D721Med (cell line): ENCODE measurements around the gene DUSP12.

Experiments
- DNase-seq: peaks from one replicate; pipeline ENCODE4 v3.0.0; 2011; ENCODE audit warnings: low spot score; ENCODE audit not compliant: insufficient read length
- FAIRE-seq: peaks from 2 replicates; lab custom pipeline; 2011; peaks lifted over from hg19 to GRCh38; lab: Jason Lieb, UNC
- CTCF ChIP-seq: IDR thresholded peaks from 2 replicates; pipeline ENCODE4 v1.5.1; 2012; ENCODE audit warnings: mild to moderate bottlenecking, control low read depth; ENCODE audit not compliant: insufficient read depth; ENCODE audit errors: missing control alignments

Gene DUSP12

GRCh38 chr1:161728376-161729226 lies 21.0 kb upstream of the DUSP12 start:
- FAIRE-seq (no peak), DNase-seq (no peak)
- TF ChIP-seq CTCF, result no peak

- no peak for DNase-seq
- FAIRE-seq, result no peak
- no peak for TF ChIP-seq CTCF
Observed at GRCh38 chr1:161730050-161730564, 19.5 kb upstream of the DUSP12 start.

GRCh38 chr1:161731241-161731640 lies 18.3 kb upstream of the DUSP12 start:
- DNase-seq (no peak), FAIRE-seq (no peak)
- no peak for TF ChIP-seq CTCF

- DNase-seq (no peak), FAIRE-seq (no peak)
- no peak for TF ChIP-seq CTCF
Observed at GRCh38 chr1:161731981-161732718, 17.4 kb upstream of the DUSP12 start.

GRCh38 chr1:161733526-161733925 lies 16.1 kb upstream of the DUSP12 start:
- TF ChIP-seq CTCF, result no peak
- no peak for FAIRE-seq
- DNase-seq, result no peak

- no peak for FAIRE-seq
Observed at GRCh38 chr1:161735837-161736236, 13.7 kb upstream of the DUSP12 start.

More at GRCh38 chr1:161735837-161736236, 13.7 kb upstream of the DUSP12 start:
- DNase-seq, result no peak
- TF ChIP-seq CTCF, result no peak
